ENCODE results near the gene ATRN.
"Not testable (repeated sequence)": the region's sequence is repeated elsewhere in the genome, so short reads cannot be mapped to it uniquely, and the experiment has no call there.

Gene ATRN

GRCh38 chr20:3576363-3576762 is 105.5 kb downstream of the ATRN start:
- DNase-seq = no peak

- DNase-seq = no peak
Observed at GRCh38 chr20:3577366-3577765, 106.5 kb downstream of the ATRN start.

- no peak for DNase-seq
Observed at GRCh38 chr20:3580412-3580811, 109.6 kb downstream of the ATRN start.

- no peak for DNase-seq
Observed at GRCh38 chr20:3583765-3584164, 112.9 kb downstream of the ATRN start.

DNA sequence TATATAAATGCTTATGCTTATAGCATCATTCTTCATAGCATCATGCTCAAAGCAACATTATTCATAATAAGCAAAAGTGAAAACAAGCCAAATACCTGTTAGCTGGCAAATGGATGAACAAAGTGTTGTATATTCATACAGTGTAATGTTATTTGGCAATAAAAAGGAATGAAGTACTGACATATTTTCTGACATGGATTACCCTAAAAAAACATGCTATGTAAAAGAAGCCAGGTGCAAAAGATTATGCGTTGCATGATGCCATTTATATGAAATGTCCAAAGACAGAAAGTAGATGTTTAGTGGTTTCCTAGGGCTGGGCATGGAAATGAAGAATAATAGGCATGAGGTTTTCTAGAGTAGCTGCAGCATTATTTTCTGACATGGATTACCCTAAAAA is 115.3 kb downstream of the ATRN start:
- no peak for DNase-seq

DNA sequence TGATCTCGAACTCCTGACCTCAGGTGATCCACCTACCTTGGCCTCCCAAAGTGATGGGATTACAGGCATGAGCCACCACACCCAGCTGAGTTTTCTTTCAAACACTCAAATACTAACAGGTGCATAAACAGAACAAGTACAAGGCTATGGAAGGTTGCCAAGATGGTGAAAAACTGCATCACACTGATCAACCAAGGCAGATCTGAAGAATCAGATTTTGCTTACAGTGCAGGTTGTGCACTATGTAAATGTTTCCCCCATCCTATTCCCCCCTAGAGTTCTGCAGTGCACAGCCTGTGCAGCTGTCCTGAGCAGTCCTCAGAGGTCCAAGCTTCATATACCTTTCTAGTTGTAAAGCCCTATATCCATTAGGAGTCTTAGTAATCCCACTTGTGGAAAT is 119.3 kb downstream of the ATRN start:
- no peak for DNase-seq

- no peak for DNase-seq
Observed at GRCh38 chr20:3592931-3593330, 122.1 kb downstream of the ATRN start.

DNA sequence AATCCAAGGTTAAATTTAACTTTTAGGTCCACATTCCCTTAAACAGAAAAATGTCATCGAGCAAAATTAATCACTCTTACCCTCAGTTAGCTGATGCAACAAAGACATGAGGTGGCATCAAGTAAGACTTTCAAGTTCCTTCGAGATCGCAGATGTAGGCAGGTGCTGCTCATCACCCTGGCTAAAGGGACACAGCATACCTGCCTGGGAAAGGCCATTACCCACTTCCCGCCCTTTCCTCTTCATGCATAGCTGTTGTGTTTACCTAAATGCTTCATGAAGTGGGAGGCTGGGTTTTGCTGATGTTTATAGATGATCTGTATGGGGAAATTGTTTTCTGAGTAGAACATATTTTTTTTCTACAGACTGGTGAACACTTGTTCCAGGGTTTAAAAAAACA is 124.7 kb downstream of the ATRN start:
- no peak for DNase-seq

DNA sequence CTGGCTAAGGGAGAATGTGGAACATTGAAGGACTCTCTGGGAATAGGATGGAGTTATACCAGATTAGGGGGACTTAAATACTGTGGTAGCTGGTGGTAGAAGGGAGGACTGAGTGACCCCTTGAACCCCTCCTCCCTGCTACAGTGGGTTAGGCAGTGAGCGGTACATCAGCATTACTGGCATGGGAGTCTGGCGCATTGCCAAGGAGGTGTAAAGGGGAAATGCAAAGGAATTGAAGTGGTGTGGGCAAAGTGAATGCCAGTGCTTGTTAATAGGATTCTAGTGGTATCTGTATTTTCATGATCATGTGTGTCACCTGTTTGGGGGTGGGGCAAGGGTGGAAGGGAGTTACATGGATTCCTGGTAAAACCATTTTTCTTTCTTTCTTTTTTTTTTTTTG is 132.3 kb downstream of the ATRN start:
- no peak for DNase-seq

DNA sequence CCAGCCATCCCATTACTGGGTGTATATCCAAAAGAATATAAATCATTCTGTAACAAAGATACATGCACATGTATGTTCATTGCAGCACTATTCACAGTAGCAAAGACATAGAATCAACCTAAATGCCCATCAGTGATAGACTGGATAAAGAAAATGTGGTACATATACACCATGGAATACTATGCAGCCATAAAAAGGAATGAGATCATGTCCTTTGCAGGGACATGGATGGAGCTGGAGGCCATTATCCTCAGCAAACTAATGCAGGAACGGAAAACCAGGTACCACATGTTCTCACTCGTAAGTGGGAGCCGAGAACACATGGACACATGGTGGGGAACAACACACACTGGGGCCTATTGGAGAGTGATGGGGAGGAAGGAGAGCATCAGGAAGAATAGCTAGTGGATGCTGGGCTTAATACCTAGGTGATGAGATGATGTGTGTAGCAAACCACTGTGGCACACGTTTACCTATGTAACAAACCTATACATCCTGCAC is 134.6 kb downstream of the ATRN start:
- not testable (repeated sequence) for DNase-seq

- DNase-seq = no peak
Observed at GRCh38 chr20:3606021-3606420, 135.2 kb downstream of the ATRN start.

GRCh38 chr20:3611901-3612300 is 141.1 kb downstream of the ATRN start:
- no peak for DNase-seq

GRCh38 chr20:3612795-3613572 is 142.2 kb downstream of the ATRN start:
- DNase-seq = no peak

DNA sequence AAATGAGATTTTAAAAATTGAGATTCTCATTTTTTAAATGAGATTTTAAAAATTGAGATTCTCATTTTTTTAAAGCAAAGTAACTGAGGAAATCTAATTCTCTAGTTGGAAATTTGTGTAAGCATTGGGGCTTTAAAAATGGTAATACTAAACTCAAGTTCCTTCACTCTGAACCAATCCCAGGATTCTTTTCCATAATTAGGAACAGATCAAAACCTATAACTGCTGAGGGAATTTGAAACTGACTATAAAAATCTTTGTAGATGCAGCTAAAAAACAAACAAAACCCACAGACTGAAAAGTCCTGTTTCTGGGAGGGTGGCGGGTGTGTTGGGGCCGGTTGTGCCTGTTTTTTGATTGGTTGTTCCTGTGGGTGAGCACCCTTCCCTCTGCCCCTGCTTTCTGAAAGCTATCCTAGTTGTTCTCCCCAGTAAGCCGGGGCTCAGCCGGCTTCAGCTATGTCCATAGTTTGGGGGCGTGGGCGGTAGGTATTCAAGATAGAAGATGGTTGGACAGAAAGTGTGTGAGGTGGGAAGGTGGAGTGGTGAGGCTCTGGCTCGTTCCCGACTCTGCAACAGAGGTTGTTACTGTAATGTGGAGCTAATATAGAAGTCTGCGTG is 143.1 kb downstream of the ATRN start:
- DNase-seq = no peak

- no peak for DNase-seq
Observed at GRCh38 chr20:3614466-3614865, 143.6 kb downstream of the ATRN start.

- DNase-seq = not testable (repeated sequence)
Observed at GRCh38 chr20:3615171-3615840, 144.5 kb downstream of the ATRN start.

- no peak for DNase-seq
Observed at GRCh38 chr20:3616250-3616649, 145.4 kb downstream of the ATRN start.

DNA sequence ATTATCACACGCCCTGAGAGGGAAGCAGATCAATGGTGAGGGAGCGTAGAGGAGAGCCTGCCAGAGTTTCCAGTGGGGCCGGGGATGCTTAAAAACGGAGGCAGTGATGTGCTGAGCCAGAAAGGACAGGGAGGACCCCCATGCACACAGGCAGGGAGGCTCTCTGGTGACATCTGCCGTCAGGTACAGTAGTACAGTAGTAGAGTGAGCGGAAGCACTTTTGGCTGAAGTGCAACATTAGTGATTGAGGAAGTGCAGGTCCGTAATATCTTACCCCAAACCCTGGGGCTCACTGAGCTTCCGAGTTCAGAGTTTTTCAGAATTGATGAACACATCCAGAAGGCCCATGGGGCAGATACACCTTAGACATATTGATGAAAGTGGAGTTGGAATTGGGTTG is 150.3 kb downstream of the ATRN start:
- no peak for DNase-seq

- DNase-seq = no peak
Observed at GRCh38 chr20:3622406-3622805, 151.6 kb downstream of the ATRN start.

DNA sequence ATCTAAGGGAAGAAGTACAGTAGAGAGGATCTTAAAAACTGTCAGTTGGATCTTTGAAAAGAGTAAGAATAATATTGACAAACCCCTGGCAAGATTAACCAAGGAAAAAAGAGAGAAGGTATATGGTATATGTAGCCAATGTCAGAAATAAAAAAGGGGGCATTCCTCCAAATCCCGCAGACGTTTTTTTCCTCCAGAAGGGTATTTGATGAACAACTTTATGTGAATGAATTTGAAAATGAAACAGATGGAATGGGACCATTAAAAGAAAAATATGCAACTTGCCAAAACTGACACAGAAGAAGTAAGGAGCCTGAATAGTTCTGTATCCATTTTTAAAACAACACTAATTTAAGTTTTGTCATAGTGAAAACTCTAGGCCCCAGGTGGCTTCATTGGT is 156.7 kb downstream of the ATRN start:
- no peak for DNase-seq

GRCh38 chr20:3628502-3629314 is 157.9 kb downstream of the ATRN start:
- DNase-seq = no peak

GRCh38 chr20:3629893-3630292 is 159.1 kb downstream of the ATRN start:
- no peak for DNase-seq

DNA sequence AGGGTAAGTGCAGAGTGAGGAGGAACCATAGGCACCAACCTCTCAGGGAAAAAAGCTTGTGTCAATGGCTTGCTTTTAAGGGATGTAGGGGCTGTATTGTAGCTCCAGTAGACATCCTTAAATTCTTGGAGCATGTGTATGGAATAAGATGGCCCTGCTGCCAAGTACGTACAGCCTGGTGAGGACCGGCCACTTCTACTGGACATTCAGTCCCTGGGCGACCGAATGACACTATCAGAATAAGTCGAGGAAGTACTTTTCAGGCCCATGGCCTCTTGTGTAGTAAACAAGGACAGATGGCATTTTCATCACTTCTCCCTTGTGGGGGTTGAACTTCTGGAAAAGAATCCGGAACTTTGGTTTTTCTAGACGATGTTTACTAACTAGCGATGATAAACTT is 159.6 kb downstream of the ATRN start:
- DNase-seq = no peak
